ENCODE measurements around the gene PCSK1N. TPM values are rescaled to one million over a fixed set of nuclear protein-coding genes. Genes with fewer than 3 reads are reported as not detected.
"Not testable (repeated sequence)": the region's sequence is repeated elsewhere in the genome, so short reads cannot be mapped to it uniquely, and the experiment has no call there.

Gene PCSK1N
- total RNA-seq, 1 experiment from 2014 or later, result 53.3 TPM

GRCh38 chrX:48826135-48826875 lies 9.1 kb downstream of the PCSK1N start, which contains the start of gene ERAS:
TSS of gene ERAS (plus strand) at chrX:48826513. CDS start at chrX:48829124, 2,611 bp downstream.
- Mint-ChIP-seq H3K36me3 (ENCODE audit: insufficient read depth, unreplicated experiment) (peaks cover 15% of the 10 kb centered on the region), H3K4me3 (ENCODE audit: low read depth, unreplicated experiment) (no peak within 1 kb of the TSS), H3K9me3 (ENCODE audit: low read depth, unreplicated experiment) (no peaks in the 10 kb centered on the region), H3K4me1 (ENCODE audit: low read depth, unreplicated experiment) (no peaks in the 10 kb centered on the region), H3K27me3 (ENCODE audit: unreplicated experiment) (no peaks in the 10 kb centered on the region), H3K27ac (ENCODE audit: unreplicated experiment) (no peak within 1 kb of the TSS)
- no peak for TF ChIP-seq CTCF (IDR thresholded peaks at IDR 0.05; ENCODE audit: unreplicated experiment)
- BruUV-seq (replicated peaks), result no TSS peak
- CTCF ChIA-PET, result no interaction called here
- DNase-seq, result no peak
- intact Hi-C loops (cut with micrococcal nuclease; ENCODE audit: unreplicated experiment), result no loop called here

DNA sequence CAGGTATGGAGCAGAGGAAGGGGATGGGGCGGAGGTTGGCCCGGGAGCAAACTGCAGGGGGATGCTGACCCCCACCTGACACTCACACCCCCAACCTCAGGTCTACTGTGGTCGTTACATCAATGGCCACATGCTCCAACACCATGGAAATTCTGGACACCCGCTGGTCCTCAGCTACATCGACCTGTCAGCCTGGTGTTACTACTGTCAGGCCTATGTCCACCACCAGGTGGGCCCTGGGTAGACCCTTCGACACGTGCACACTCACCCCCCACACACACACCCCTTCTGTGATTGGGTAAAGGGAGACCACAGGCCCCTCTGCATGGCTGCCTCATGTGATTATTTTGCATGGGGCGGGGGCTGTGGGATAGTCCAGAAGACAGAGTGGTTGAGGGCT lies 11.3 kb downstream of the PCSK1N start:
- CTCF ChIA-PET, result interaction anchor here (0.7 kb wide), 1 partner anchor 67 kb away, joined by 4 read pairs; no protein-coding TSS in a partner anchor
- Mint-ChIP-seq H3K4me1 (ENCODE audit: low read depth, unreplicated experiment) (no peaks in the 10 kb centered on the region), H3K9me3 (ENCODE audit: low read depth, unreplicated experiment) (no peaks in the 10 kb centered on the region), H3K27me3 (ENCODE audit: unreplicated experiment) (no peaks in the 10 kb centered on the region), H3K27ac (ENCODE audit: unreplicated experiment) (no peak overlapping the region), H3K36me3 (ENCODE audit: insufficient read depth, unreplicated experiment) (peaks cover 9% of the 10 kb centered on the region), H3K4me3 (ENCODE audit: low read depth, unreplicated experiment) (no peak overlapping the region)
- intact Hi-C loops (cut with micrococcal nuclease; ENCODE audit: unreplicated experiment), result no loop called here
- no TSS peak for BruUV-seq (replicated peaks)
- no peak for TF ChIP-seq CTCF (IDR thresholded peaks at IDR 0.05; ENCODE audit: unreplicated experiment)
- DNase-seq, result no peak

DNA sequence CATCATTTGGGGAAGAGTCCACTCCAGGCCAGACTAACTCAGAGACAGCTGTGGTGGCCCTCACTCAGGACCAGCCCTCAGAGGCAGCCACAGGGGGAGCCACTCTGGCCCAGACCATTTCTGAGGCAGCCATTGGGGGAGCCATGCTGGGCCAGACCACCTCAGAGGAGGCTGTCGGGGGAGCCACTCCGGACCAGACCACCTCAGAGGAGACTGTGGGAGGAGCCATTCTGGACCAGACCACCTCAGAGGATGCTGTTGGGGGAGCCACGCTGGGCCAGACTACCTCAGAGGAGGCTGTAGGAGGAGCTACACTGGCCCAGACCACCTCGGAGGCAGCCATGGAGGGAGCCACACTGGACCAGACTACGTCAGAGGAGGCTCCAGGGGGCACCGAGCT lies 12.4 kb downstream of the PCSK1N start:
- DNase-seq, result no peak
- H3K4me3 Mint-ChIP-seq (ENCODE audit: low read depth, unreplicated experiment), result no peak overlapping the region
- H3K36me3 Mint-ChIP-seq (ENCODE audit: insufficient read depth, unreplicated experiment), result peaks cover 4% of the 10 kb centered on the region
- CTCF ChIA-PET, result interaction anchor here (0.6 to 0.7 kb wide), 2 partner anchors 68 to 77 kb away, joined by 4 to 7 read pairs; no protein-coding TSS in a partner anchor
- intact Hi-C loops (cut with micrococcal nuclease; ENCODE audit: unreplicated experiment), result no loop called here
- H3K27ac Mint-ChIP-seq (ENCODE audit: unreplicated experiment), result no peak overlapping the region
- H3K9me3 Mint-ChIP-seq (ENCODE audit: low read depth, unreplicated experiment), result no peaks in the 10 kb centered on the region
- no peaks in the 10 kb centered on the region for H3K27me3 Mint-ChIP-seq (ENCODE audit: unreplicated experiment)
- TF ChIP-seq CTCF (IDR thresholded peaks at IDR 0.05; ENCODE audit: unreplicated experiment), result no peak
- BruUV-seq (replicated peaks), result no TSS peak
- no peaks in the 10 kb centered on the region for H3K4me1 Mint-ChIP-seq (ENCODE audit: low read depth, unreplicated experiment)

DNA sequence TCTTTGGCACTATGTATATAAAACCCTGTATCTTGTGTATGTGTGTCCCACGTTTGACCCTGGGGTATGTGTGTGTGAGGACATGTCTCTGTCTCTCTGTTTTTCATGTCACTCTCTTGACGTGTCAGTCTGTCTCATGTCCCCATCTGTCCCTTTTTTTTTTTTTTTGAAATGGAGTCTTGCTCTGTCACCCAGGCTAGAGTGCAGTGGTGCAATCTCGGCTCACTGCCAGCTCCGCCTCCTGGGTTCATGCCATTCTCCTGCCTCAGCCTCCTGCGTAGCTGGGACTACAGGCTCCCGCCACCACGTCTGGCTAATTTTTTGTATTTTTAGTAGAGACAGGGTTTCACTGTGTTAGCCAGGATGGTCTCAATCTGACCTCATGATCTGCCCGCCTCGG lies 16.0 kb downstream of the PCSK1N start:
- CTCF ChIA-PET, result not testable (repeated sequence)

DNA sequence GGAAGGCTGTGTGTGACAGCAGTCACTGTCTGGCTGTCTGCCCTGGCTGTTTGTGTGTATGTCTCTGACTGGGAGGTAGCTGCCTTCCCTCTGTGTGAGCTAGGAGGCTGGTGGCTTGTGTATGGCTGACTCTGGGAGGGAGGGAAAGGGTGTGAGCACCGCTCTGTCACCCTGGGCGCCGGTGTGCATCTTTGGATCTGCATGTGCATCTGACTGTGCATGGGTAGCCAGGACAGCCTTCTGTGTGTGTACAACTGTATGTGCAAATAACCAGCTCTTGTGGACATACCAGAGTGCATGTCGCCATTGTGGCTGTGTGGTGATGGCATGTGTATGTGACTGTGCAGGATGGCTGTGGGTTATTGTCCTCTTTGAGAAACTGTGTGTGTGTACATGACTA lies 16.5 kb downstream of the PCSK1N start:
- H3K36me3 Mint-ChIP-seq (ENCODE audit: insufficient read depth, unreplicated experiment), result peaks cover 4% of the 10 kb centered on the region
- no peaks in the 10 kb centered on the region for H3K4me1 Mint-ChIP-seq (ENCODE audit: low read depth, unreplicated experiment)
- CTCF ChIA-PET, result no interaction called here
- H3K27ac Mint-ChIP-seq (ENCODE audit: unreplicated experiment), result no peak overlapping the region
- no peak overlapping the region for H3K4me3 Mint-ChIP-seq (ENCODE audit: low read depth, unreplicated experiment)
- no peak for DNase-seq
- BruUV-seq (replicated peaks), result no TSS peak
- H3K9me3 Mint-ChIP-seq (ENCODE audit: low read depth, unreplicated experiment), result no peaks in the 10 kb centered on the region
- no peaks in the 10 kb centered on the region for H3K27me3 Mint-ChIP-seq (ENCODE audit: unreplicated experiment)
- intact Hi-C loops (cut with micrococcal nuclease; ENCODE audit: unreplicated experiment), result no loop called here
- TF ChIP-seq CTCF (IDR thresholded peaks at IDR 0.05; ENCODE audit: unreplicated experiment), result no peak

More for the DNA sequence above, 16.0 kb downstream of the PCSK1N start:
- H3K4me1 Mint-ChIP-seq (ENCODE audit: low read depth, unreplicated experiment); intact Hi-C loops (cut with micrococcal nuclease; ENCODE audit: unreplicated experiment); H3K4me3 Mint-ChIP-seq (ENCODE audit: low read depth, unreplicated experiment); H3K36me3 Mint-ChIP-seq (ENCODE audit: insufficient read depth, unreplicated experiment); BruUV-seq (replicated peaks); DNase-seq; H3K9me3 Mint-ChIP-seq (ENCODE audit: low read depth, unreplicated experiment); H3K27ac Mint-ChIP-seq (ENCODE audit: unreplicated experiment); H3K27me3 Mint-ChIP-seq (ENCODE audit: unreplicated experiment): not testable (repeated sequence)
